GM21786 (cell line): ENCODE data around the gene HS3ST3A1.

ENCODE experiments used
- ATAC-seq: cut with Tn5 transposase; IDR thresholded peaks from one replicate; pipeline ENCODE4 v1.9.1; 2021; ENCODE audit not compliant: unreplicated experiment

The HS3ST3A1 gene

DNA sequence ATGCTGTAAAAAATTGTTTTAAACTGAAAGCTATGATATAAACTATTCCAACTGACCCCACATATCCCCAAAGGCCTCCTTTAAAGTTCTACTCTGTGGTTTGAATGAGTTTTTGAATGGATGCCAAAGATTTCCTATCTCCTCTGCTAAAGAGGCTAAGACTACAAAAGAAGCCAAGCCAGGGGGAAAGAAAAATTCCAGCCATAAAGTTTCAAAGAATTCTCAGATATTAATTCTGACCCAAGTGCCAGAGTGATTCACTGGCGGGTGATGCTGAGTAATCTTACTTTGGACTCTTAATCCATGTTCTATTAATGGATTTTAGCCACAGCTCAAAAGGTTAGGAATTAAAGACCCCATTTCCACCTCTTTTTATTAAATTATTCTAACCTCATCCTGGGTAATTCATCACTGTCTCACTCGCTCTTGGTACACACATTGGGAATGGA, 60.7 kb downstream of the HS3ST3A1 start:
- ATAC-seq = no peak

DNA sequence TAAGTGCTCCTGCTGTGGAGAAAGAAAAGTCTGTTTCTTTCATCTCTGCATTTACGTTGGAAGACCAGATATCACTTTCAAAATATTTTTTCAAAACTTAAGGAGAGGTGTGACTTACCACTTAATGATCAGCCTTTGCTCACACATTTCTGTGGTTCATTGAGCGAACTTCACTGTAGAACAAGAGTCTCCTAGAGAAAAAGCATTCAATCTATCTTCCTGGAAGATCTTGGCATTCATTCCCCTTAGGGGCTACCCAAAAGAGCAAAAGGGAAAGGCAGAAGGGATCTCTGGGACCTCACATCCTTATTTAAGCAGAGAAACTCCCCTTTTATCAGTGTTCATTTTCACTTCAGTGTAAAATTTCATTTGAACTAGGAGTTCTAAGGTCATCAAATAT, 61.2 kb downstream of the HS3ST3A1 start:
- no peak for ATAC-seq

DNA sequence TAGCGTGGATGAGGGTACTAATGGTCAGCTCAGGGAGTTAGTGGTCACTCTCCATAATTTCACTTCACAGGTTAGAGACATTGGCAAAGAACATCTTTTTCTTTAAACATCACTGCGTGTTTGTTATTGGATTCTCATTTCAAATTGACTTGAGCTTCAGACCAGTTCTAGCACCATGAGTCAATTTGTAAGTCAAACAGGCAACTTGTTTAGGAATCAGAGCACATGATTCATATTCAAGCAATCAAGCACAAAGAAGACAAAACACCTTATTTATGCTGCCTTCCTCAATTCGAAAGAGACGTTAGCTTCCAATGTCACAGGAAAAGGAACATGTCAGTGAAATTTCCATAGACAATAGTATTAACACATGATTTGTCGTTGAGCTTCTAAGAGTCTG, 62.3 kb downstream of the HS3ST3A1 start:
- ATAC-seq = no peak

DNA sequence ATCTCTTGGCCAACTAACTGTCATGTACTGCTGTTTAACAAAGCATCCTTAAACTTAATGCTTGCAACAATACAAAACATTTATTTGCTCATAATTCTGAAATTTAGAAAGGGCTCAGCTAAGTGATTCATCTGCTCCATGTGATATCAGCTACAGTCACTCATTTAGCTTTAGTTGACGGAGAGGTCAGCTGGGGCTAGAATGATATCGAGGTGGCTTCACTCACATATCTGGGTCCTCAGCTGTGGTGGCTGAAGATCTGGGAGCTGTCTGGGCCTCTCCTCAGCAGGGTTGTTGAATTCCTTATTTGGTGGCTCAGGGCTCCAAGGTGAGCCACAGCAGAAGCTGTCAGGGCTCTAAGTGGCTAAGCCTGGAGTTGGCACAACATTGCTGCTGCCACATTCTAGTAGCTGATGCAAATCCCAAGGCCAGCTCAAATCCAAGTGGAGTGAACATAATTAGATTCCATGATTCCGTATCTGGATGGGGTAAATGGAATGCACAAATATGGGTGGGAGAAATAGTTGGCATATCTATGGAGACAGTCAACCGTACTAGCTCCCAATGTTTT, 62.8 kb downstream of the HS3ST3A1 start:
- ATAC-seq = no peak

DNA sequence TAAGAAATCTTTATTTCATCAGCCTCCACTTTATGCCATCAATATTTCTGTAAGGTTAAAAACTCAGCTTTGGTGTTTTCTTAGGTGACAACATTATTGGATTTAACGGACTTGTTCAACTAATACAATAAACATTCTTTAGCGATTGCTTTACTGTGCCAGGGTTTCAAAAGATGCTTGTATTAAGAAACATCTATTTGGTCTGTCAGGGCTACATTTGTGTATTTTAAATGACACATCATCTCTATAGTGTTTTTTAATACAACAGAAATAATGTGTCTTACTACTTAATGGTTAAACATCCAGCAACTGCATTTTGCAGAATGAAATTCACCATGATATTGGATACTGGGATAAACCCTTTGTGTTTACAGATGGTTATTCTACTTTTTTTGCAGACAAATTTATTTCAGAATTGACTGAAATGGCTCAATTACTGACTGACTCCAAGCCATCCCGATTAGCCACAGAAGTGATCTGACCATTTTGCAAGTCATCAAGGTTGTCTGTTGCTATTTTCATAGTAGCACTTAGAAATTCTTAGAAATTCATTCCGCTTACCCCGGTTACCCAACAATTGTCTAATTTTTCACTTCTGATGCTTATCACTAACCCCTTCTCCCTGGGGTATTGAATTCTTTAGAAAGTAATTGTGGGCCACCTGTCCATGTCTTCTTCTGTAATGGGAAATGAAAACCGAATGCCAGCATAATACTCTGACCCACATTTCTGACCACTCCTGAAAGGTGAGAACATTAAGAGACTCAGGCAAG, 63.7 kb downstream of the HS3ST3A1 start:
- no peak for ATAC-seq

DNA sequence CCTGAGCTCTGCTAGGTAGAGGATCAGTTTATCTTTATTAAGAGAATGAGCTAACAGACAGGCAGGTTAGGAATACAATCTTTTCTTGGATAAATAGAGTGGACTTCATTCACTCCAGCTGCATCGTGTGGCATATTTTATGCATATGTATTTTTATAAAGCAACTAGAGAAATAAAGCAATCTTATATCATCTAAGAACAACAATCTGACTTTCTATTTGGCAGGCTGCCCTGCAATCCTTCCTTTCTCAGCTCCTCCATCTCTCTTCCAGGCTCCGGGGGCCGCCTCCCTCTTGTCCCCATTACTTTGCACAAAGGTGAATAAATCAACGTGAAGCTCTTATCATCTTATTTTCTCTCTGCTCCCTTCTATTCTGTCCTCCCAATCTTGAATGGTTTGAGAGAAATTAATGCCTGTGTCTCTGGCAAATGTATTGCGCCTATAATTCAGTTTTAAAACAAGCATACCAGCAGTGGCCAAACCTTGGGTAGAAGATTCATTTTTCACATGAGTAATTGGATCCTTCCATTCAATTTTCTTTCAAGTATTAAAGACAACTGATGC, 64.5 kb downstream of the HS3ST3A1 start:
- no peak for ATAC-seq

DNA sequence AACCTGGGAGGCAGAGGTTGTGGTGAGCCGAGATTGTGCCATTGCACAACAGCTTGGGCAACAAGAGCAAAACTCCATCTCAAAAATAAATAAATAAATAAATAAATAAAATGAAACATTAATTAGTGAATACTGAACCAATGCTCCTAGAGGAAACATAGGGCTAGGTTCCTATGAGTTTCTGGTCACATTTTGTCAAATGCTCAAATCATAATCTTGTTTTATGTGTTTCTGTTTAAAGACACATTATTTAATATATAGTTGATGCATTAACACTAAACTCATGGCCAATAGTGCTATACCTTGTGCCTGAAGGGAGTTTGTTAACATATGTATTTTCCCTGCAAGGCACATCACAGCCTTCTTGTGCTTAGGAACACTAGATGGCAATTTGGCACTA, 66.8 kb downstream of the HS3ST3A1 start:
- ATAC-seq = no peak

DNA sequence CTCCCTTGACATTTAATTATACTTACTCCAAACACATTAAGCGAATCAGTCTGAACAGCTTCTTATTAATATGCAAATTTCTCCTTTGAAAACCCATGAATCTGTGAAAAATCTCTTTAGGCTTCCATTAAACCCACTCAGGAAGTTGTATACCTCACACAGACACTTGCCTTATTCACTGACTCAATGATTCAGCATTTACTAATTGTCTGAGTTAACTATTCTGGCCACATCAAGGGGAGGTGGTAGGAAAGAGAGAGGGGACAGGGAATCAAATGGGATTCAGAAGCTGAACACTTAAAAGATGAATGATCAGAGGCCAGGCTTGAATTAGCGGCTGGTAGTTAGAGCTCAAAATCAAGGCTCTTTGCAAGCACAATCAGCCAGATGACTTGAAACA, 70.0 kb downstream of the HS3ST3A1 start:
- no peak for ATAC-seq

DNA sequence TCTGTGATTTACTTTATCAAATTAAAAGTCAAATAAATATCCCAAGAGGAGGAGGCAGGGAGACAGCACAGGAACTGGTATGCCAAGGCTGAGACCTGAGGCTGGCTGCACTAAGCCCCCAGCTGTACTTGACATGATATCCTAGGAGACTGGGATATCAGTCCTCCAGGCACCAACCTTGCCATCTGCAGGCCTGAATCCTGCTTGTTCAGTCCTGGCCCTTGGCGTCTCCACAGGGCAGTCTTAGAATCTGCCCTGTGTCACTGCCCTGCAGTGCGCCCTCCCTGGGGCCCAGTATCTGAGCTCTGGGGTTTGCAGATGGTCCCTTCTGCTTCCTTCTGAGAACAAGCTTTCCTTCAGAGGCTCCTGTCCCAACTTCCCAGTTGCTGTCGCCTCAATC, 75.9 kb downstream of the HS3ST3A1 start:
- no peak for ATAC-seq

DNA sequence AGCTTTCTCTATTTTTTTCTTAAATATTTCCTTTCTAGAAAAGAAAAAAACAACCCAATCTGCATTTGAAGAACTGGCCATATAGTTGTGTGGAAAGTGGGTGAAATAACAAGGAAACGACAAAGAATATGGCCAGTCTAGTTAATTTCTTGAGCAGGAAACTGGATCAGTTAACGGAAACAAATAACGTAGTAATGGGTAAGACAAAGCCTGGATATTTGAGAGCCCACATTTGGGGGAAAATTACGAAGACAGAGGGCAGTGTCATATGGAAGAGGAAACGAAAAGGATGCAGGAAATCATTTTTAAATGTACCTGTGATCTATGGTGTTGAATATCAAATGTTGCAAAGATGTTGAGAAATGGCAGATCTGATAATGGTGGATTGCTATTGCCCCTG, 78.6 kb downstream of the HS3ST3A1 start:
- ATAC-seq = no peak

DNA sequence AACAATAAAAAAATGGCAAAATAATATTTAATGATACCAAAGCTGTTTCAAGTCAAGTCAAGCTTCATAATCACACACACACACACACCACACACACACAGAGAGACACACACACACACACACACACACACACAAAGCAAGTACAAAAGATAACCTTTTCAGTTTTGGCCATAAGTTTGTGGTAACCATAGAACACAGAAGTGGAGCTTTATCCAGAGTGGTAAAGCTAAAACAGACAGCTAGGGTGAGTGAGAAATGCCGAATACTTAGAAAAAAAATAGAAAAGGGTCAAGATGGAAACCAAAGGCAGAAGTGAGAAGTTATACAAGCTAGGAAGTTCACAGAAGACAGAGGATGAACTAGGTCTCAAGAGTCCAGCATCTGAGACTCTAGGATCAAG, 79.0 kb downstream of the HS3ST3A1 start:
- ATAC-seq = no peak

DNA sequence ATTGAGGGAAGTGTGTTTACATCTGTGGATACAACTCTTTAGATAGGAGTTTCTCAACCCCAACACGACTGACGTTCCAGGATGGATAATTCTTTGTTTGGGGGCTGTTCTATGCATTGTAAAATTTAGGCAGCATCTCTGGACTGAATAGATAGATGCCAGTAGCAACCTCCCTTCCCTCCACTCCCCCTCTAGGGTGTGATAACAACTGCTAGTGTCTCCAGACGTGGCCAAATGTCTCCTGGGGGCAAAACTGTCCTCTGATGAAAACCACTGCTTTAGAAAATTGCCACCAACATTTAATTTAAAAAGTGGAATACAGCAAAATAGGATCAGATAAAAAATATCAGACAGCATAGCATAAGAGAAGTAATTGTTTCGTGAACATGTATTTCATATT, 79.9 kb downstream of the HS3ST3A1 start:
- ATAC-seq = no peak

DNA sequence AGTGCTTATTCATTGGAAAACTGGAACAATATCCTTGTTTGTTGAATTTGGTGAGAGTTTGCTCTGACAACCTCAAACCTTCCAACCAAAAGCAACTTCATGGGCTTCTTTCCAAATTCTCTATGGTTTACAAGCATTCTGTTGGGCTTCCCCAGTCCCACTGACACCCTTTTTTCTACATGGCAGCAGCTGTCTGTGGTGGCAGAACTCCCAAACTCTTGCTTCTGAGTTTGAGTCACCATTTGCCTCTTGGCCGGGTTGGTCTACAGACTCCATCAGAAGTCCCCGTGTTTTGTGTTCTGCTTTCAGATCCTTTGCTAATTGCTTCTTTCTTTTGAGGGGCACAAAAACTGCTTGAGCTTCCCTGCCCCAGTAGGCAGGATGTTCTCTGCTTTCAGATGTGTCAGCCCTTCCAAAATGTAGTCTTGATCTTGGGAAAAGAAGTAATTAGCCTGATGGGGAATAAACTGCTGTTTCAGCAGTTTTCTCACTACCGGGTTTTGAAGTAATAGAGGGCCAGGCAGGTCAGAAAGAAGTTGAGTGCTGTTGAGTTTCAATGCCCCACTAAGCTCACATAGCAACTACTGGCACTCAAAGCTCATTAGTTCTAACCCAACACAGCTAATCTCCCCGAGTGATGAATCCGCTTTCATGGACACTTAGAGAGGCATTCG, 80.7 kb downstream of the HS3ST3A1 start:
- no peak for ATAC-seq

DNA sequence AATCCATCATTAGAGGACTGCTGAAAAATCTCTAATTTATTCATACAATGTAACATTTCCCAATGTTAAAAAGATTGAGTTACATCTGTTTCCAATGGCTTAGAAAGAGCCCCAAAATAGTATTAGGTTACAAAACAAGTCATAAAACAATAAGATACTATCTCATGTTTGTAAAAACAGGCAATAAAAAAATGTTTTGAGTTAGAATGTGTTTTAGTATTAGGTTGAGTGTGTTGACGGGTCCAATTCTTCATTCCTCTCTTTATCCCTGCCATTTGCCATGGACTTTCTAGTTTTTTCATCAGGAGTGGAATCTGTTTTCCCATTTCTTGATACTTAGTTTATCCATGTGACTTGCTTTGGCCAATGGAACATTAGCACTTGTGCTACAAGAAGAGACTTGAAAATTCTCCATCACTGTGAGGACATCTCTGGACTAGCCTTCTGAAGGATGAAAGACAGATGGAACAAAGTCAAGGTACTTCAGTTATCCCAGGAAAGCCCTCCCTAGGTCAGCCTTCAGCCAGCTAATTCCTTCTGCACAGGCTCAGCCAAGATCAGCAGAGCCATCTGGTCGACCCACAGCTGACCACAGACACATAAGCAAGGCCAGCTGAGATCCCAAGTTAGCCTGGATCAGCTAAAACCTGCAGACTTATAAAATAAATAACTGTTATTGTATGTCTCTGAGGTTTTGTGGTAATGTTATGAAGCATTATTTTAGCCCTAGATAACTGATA, 83.3 kb downstream of the HS3ST3A1 start:
- ATAC-seq = no peak

DNA sequence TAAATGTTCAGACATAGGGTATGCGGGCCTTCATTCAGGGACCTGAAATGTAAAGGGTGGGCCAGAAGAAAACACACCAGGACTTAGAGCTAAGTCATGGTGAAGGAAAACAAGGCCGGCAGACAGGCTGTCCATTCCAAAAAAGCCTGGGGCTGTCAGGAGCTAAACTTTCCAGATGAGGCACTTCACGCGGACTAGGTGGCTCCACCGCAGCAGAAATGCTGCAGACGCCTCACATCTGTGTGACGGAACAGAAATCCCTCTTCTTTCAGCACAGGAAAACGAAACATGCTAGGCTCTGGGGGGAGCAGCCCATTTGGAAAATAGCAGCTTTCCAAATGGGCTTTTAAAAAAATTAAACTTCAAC, 88.7 kb downstream of the HS3ST3A1 start:
- no peak for ATAC-seq

DNA sequence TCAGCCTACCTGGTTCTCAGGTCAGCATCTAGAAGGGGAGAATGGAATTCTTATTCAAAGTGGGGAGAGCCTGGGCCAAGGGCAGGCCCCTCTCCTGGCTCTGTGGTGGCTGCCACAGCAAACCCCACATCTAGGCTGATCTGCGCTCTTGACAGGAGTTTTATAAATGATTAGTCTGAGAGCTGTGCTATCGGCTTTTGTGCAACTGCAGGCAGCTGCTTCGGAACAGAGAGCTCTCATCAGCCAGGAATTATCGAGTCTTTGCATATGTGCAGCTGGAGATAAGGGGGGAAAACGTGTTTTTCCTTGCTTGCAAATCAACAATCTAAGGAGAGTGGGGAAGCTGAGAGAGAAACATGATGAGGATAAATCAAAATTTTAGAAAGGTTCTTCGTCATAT, 91.7 kb downstream of the HS3ST3A1 start:
- no peak for ATAC-seq

DNA sequence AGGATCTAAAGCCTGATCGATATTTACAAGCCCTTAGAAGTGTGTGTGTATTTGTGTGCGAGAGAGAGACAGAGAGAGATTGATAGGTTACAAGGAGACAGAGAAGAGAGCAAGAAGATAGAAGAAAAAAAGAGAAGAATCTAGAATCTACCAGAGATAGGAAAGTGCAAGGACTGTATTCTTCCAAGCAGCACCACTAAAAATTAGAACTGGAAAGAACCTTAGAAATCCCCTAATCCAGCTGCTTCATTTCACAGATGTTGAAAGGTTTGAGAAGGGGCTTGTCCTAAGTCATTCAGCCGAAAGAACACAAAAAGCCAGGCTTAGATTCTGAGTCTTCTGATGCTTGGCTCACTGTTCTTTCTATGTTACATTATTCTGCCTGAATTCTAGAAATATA, 92.2 kb downstream of the HS3ST3A1 start:
- ATAC-seq = no peak

DNA sequence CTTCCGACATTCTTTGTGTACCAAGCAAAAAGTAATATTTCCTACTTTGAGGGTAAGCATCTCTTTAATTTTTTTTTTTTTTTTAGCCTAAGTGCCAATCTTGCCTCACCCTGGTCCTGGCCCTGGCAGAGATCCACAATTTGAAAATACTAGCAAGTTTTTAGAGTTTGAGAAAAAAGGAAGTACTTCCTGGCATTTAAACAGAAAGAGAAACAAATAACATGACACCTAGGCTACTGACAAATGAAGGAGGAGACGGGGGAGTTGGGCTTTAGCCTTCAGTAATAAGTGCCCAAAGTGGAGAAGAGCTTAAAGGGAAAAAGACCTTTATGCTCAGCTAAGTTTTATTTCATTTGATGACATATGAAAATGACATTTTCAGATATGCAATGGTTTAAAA, 92.8 kb downstream of the HS3ST3A1 start:
- no peak for ATAC-seq

DNA sequence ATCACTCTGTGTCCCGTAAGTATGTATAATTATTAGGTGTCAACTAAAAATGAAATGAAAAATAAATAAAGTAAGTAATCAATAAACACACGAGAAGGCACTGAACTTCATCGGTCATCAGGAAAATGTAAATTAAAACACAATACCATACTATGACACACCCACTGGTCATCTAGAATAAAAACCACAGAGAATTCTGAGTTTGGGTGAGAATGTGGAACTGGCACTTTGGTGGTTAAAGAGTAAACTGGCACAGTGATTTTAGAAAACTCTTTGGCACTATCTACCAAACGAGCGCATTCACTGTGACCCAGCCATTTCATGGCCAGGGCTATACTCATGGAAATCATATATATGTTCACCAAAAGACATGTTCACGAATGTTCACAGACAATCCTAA, 98.2 kb downstream of the HS3ST3A1 start:
- no peak for ATAC-seq

DNA sequence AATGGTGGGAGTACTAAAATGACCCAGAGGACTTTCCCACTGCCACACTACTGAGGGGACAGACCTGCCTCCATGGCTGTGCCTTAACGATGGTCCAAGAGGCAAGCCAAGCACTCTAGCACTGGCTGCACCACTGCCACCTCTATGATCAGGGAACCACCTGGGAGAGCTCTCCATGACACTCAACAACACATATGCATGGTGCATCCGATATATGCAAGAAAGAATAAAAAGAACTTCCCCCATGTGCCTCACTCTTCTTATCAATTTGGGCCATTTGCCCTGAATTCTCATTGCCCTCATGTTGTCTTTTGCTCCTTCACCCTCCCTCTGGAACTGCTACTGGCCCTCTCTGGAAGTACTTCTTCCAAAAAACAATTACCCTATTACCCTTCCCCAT, 99.5 kb downstream of the HS3ST3A1 start:
- no peak for ATAC-seq

DNA sequence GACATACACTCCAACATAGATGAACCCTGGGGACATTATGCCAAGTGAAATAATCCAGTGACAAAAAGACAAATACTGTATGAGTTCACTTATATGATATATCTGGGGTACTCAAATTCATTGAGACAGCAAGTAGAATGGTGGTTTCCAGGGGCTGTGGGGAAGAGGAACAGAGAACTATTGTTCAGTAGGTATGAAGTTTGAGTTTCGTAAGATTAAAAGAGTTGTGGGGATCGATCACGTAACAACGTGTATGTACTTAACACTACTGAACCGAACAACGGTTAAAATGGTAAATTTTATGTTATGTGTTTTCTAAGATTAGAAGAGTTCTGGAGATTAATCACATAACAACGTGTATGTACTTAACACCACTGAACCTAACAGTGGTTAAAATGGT, 100.8 kb downstream of the HS3ST3A1 start:
- ATAC-seq = no peak
